Measurements from ENCODE around the gene GALNTL6.
"Not testable (repeated sequence)": the region's sequence is repeated elsewhere in the genome, so short reads cannot be mapped to it uniquely, and the experiment has no call there.

The GALNTL6 gene

GRCh38 chr4:172412851-172413580 is 599.8 kb downstream of the GALNTL6 start:
- no peak for DNase-seq

DNA sequence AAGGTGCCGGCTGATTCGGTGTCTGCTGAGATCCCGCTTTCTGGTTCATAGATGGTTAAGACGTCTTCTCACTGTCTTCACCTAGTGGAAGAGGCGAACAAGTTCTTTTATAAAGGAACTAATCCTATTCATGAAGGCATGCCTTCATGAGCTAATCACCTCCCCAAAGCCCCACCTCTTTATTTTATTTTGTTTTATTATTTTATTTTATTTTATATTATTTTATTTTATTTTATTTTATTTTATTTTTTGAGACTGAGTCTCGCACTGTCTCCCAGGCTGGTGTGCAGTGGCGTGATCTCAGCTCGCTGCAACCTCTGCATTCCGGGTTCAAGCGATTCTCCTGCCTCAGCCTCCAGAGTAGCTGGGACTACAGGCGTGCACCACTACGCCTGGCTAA is 615.8 kb downstream of the GALNTL6 start:
- DNase-seq, result not testable (repeated sequence)

- no peak for DNase-seq
Measured at GRCh38 chr4:172480471-172480870, 667.3 kb downstream of the GALNTL6 start.

- no peak for DNase-seq
Measured at GRCh38 chr4:172481802-172482508, 668.8 kb downstream of the GALNTL6 start.

- DNase-seq, result no peak
Measured at GRCh38 chr4:172485007-172485406, 671.8 kb downstream of the GALNTL6 start.

DNA sequence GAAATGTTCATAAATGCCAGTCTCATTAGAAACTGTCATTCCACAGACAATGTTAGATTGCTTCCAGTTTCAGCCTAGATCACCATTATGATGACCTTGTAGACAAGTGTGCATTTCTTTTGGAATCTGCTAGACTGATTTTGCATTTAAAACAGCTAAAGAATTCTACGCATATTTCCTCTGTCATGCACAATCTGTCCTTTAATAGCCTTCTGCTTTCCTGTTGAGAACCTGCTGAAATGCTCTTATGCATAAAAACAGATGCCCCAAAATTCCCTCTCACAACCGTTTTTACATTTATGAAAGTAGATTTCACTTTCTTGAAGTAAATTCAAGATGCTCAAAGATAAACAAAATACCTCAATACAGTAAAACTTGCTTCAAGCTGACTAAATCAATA is 673.3 kb downstream of the GALNTL6 start:
- DNase-seq, result no peak

DNA sequence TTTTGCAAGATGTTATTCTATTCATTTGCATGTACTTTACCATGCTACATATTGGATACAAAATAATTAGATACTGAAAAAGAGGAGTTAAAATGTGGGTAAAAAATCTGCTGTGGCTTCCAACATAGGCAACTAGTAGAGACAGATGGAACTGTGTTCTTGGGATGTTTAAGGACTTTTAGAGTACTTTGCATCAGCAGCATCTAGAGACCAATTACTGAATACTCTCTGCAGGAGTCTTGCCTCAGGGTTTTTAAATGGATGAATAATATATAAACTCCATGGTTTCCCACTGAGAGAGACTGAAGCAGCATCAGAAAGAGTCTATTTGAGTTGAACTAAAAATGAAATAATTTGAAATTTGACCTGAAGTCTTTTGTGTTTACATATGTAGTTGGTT is 676.7 kb downstream of the GALNTL6 start:
- DNase-seq, result no peak

- no peak for DNase-seq
Measured at GRCh38 chr4:172495769-172496168, 682.6 kb downstream of the GALNTL6 start.

DNA sequence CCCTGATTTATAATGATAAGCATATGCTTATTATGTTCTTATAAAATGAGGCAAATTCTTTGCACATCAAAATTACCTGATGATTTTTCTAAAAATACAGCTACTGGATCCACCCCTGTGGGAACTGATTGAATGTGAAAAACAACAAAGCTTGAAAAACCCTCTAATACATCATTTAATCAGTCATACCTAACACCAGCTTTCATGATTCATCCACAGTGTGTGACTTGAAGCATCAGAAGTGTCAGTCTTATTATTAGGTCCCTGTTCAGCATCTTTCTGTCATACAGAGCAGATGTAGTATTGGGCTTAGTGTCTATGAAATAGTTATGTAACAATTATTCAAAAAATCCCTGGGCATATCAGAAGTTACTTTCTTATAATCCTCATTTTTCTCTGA is 684.1 kb downstream of the GALNTL6 start:
- DNase-seq, result no peak

DNA sequence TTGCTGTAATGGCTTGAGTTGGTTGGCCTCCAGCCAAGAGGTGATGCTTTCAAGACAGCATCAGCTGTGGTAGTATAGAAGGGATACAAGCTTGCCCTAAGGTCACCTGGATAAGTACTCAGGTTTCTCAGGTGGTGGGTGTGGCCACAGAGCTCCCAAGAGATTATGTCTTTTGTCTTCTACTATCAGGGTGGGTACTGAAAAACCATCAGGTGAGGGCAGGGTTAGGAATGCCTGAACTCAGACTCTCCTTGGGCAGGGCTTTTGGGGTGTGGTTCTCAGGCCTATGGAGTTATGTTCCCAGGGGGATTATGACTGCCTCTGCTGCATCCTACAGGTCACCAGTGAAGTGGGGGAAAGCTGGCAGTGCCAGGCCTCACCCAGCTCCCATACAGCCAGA is 700.8 kb downstream of the GALNTL6 start:
- DNase-seq, result no peak

DNA sequence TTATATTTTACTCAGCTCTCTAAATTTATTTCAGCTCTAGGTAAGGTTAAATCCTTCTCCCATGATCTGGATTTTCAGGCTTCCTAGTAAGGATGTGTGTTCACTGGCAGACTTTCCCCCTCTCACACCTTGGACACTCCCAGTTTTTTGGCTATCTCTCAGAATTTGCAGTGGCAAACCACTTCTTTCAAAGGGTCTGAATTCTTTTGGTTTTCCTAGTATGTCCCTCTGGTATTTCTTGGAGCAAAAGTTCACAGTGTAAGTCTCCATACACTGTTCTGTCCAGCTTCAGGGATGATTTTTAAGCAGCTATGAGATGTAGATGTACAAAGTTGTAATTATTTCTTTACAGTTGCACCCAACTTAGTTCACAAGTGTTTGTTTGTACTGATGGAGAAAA is 701.6 kb downstream of the GALNTL6 start:
- no peak for DNase-seq

- no peak for DNase-seq
Measured at GRCh38 chr4:172515266-172515879, 702.2 kb downstream of the GALNTL6 start.

GRCh38 chr4:172517391-172517790 is 704.2 kb downstream of the GALNTL6 start:
- DNase-seq, result no peak

GRCh38 chr4:172521248-172521647 is 708.0 kb downstream of the GALNTL6 start:
- DNase-seq, result no peak

- no peak for DNase-seq
Measured at GRCh38 chr4:172521680-172522079, 708.5 kb downstream of the GALNTL6 start.

GRCh38 chr4:172543249-172543648 is 730.0 kb downstream of the GALNTL6 start:
- DNase-seq, result no peak

DNA sequence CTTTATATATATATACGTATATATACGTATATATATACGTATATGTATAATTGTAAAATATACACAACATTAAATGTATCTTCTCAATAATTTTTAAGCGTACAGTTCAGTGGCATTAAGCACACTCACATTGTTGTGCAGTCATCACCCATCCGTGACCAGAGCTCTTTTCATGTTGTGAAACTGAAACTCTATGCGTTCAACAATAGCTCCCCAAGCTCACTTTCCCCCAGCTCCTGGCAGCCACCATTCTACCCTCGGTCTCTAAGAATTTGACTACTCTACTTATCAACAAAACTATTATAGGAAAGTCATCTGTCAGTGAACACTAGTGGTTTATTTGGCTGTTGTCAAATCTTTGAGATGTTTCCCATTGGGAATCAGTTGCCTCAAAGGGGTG is 733.6 kb downstream of the GALNTL6 start:
- DNase-seq, result no peak

DNA sequence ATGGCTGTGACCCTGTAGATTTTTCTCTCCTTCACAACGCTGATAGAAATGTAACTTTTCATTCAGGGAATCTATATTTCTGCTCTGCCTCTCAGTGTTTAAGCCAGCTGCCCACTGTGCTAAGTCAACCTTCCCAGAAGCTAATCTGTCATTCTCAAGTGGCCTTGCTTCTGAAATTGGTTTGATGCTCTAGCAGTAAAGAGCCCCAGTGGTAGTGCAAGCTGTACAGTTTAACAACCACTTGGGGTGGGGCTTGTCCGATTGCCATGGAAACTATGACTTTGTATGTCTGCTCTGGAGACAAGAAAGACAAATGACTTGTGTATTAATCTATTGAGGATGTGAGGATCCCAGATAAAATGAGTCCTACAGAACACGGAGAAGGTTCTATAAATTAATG is 734.5 kb downstream of the GALNTL6 start:
- DNase-seq, result no peak

GRCh38 chr4:172553216-172553615 is 740.0 kb downstream of the GALNTL6 start:
- DNase-seq, result no peak

DNA sequence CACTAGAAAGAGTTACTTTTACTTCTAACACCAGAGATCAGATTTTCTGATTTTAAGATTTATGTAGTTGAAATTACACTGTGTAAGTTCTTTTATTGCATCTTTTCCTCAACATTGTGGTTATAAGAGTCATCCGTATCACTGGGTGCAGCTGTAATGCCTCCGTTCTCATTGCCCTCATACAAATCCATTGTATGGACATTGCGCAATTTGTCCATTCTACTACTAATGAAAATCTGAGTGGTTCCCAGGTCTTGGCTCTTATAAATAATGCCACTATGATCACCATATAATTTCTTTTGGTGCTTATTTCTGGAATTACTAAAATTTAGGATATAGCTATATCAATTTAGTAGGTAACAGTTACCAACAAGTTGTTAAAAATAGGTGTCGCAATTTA is 741.4 kb downstream of the GALNTL6 start:
- DNase-seq, result no peak

DNA sequence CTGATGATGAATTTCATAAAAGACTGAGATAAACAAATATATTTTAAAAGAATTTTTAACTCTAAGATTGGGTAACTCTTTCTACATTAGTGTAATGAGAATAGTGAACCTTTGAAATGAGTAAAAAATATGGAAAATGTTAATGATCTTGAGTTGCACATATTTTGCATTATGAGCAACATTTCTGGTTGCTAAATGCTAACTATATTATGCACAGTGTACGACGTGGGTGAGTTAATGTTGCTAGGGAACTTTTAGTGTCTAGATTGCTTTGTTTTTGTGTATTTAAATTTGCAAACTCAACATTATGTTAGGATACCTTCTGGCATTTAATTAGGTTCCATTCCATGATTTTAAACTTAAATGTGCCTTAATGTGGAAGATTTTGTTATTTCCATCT is 742.5 kb downstream of the GALNTL6 start:
- no peak for DNase-seq

DNA sequence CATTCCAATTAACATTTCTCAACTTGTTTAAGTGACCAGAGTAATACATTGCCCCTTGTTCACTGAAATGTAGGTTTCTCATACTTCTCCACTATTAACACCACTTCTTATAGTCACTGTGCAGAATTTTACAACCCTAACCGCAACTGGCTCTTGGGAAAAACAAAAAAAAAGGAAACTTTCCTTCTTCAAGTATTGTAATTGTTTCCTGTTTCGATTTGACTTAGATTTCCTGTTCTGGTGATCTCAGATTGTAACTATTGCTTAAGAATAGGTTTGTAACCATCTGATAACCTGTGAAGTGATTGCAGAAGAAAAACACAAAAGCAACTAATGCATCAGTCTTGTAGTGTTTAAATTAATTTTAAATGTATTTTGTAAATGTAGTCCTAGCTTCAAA is 760.7 kb downstream of the GALNTL6 start:
- no peak for DNase-seq

GRCh38 chr4:172578712-172579111 is 765.5 kb downstream of the GALNTL6 start:
- DNase-seq, result no peak

- DNase-seq, result no peak
Measured at GRCh38 chr4:172584816-172585215, 771.6 kb downstream of the GALNTL6 start.

Data from midbrain (tissue), 1 donor.